Measurements from ENCODE around the gene HNRNPUL1. TPM values are rescaled to one million over a fixed set of nuclear protein-coding genes. Genes with fewer than 3 reads are reported as not detected.

Gene HNRNPUL1
- total and polyA plus RNA-seq, 9 of the 15 experiments (the other 6 are each of a cell fraction or from before 2014, with no cell fraction given) = 7.3 to 211 (median 85.0) TPM

DNA sequence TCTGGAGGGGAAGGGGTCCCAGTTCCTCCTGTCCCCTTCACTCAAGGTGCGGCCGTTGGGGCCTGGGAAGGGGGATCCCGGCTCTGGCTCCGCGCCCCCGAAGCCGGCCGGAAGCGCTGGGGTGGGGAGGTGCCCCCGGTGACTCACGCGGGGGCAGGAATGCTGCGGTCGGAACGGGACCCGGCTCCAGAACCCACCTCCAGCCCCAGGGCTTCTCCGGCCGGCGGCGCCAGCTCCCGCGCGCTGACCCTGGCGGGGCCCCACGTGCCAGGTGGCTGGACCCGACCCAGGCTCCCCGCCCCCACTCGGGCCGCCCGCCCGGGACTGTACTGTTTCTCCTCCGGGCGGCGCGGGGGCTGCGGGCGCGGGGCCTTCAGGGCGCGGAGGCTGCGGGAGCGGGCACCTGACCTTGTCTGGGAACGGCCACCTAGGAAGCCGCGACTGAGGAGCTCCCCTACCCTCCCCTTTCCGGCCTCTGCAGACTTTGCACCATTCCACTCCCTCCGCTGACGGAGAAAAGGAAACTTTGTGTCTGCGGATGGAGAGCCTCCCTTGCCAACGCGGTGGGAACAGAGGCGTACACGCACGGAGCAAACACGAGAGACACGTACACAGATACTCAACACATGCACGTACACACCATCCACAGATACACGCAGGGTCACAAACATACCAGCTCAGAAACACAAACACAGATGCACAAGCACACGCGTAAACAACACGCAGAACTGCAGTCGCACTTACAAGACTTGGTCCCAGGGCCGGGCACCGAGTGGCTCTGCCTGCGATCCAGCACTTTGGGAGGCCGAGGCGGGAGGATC lies 37.9 kb upstream of the HNRNPUL1 start (continued):
- TF ChIP-seq REST (IDR thresholded peaks at IDR 0.05; ENCODE audit: borderline replicate concordance) (no peak), REST (CRISPR knock-in tag; IDR thresholded peaks at IDR 0.05; ENCODE audit: low read depth) (0 out of 2 replicates have a peak, but pooled peaks have one; percentile 24), SLC30A9 (CRISPR knock-in tag; IDR thresholded peaks at IDR 0.05) (no peak), KLF13 (tag; IDR thresholded peaks at IDR 0.05; ENCODE audit: borderline replicate concordance, low read depth) (no peak), SP2 (IDR thresholded peaks at IDR 0.05; ENCODE audit: extremely low read depth, low read depth, low read length, poor library complexity, severe bottlenecking) (no peak), BDP1 (IDR thresholded peaks at IDR 0.05; ENCODE audit: insufficient read depth, insufficient read length) (no peak), PURB (CRISPR knock-in tag; IDR thresholded peaks at IDR 0.05; ENCODE audit: low read depth) (no peak), ARHGAP35 (IDR thresholded peaks at IDR 0.05; ENCODE audit: partially characterized antibody) (no peak), ZNF695 (CRISPR knock-in tag; IDR thresholded peaks at IDR 0.05) (0 out of 2 replicates have a peak, but pooled peaks have one; percentile 68), HDAC1 (IDR thresholded peaks at IDR 0.05) (no peak), ZBTB17 (CRISPR knock-in tag; IDR thresholded peaks at IDR 0.05) (no peak), NFE2L1 (tag; IDR thresholded peaks at IDR 0.05; ENCODE audit: borderline replicate concordance, low read depth) (no peak), AFF4 (CRISPR knock-in tag; IDR thresholded peaks at IDR 0.05) (no peak)
- TF ChIP-seq, protein P1, sequence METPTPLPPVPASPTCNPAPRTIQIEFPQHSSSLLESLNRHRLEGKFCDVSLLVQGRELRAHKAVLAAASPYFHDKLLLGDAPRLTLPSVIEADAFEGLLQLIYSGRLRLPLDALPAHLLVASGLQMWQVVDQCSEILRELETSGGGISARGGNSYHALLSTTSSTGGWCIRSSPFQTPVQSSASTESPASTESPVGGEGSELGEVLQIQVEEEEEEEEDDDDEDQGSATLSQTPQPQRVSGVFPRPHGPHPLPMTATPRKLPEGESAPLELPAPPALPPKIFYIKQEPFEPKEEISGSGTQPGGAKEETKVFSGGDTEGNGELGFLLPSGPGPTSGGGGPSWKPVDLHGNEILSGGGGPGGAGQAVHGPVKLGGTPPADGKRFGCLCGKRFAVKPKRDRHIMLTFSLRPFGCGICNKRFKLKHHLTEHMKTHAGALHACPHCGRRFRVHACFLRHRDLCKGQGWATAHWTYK (CRISPR knock-in tag; IDR thresholded peaks at IDR 0.05) = 0 out of 2 replicates have a peak, but pooled peaks have one; percentile 56

Data from K562 (cell line).